ENCODE data around the gene ADA. TPM values are rescaled to one million over a fixed set of nuclear protein-coding genes. Genes with fewer than 3 reads are reported as not detected.

The ADA gene
- total RNA-seq, 1 donor from 2014 or later: 19.2 TPM

GRCh38 chr20:44616604-44616964 lies 34.9 kb downstream of the ADA start:
- H3K36me3 ChIP-seq (ENCODE audit: control insufficient read depth, insufficient read depth, low read length): no peaks in the 10 kb centered on the region
- H3K27me3 ChIP-seq (ENCODE audit: control insufficient read depth, insufficient read depth, low read length): no peaks in the 10 kb centered on the region
- TF ChIP-seq CTCF (IDR thresholded peaks at IDR 0.05; ENCODE audit: insufficient read depth, low read length, poor library complexity, severe bottlenecking): no peak
- DNase-seq (ENCODE audit: low read depth): no peak
- H3K4me3 ChIP-seq (ENCODE audit: low read depth, low read length): no peak overlapping the region

GRCh38 chr20:44615876-44616603 lies 35.5 kb downstream of the ADA start:
- no peak for DNase-seq (ENCODE audit: low read depth)
- TF ChIP-seq CTCF (IDR thresholded peaks at IDR 0.05; ENCODE audit: insufficient read depth, low read length, poor library complexity, severe bottlenecking): no peak
- Histone ChIP-seq H3K36me3 (ENCODE audit: control insufficient read depth, insufficient read depth, low read length) (no peaks in the 10 kb centered on the region), H3K27me3 (ENCODE audit: control insufficient read depth, insufficient read depth, low read length) (no peaks in the 10 kb centered on the region), H3K4me3 (ENCODE audit: low read depth, low read length) (no peak overlapping the region)

GRCh38 chr20:44615169-44615791 lies 36.2 kb downstream of the ADA start:
- TF ChIP-seq CTCF (IDR thresholded peaks at IDR 0.05; ENCODE audit: insufficient read depth, low read length, poor library complexity, severe bottlenecking): no peak
- Histone ChIP-seq H3K36me3 (ENCODE audit: control insufficient read depth, insufficient read depth, low read length) (no peaks in the 10 kb centered on the region), H3K4me3 (ENCODE audit: low read depth, low read length) (no peak overlapping the region), H3K27me3 (ENCODE audit: control insufficient read depth, insufficient read depth, low read length) (no peaks in the 10 kb centered on the region)
- no peak for DNase-seq (ENCODE audit: low read depth)

- H3K4me3 ChIP-seq (ENCODE audit: low read depth, low read length): no peak overlapping the region
- no peak for DNase-seq (ENCODE audit: low read depth)
- TF ChIP-seq CTCF (IDR thresholded peaks at IDR 0.05; ENCODE audit: insufficient read depth, low read length, poor library complexity, severe bottlenecking): no peak
- H3K36me3 ChIP-seq (ENCODE audit: control insufficient read depth, insufficient read depth, low read length): no peaks in the 10 kb centered on the region
- H3K27me3 ChIP-seq (ENCODE audit: control insufficient read depth, insufficient read depth, low read length): no peaks in the 10 kb centered on the region
Measured at GRCh38 chr20:44614525-44614924, 37.0 kb downstream of the ADA start.

- DNase-seq (ENCODE audit: low read depth): no peak
- no peak overlapping the region for H3K4me3 ChIP-seq (ENCODE audit: low read depth, low read length)
- no peaks in the 10 kb centered on the region for H3K36me3 ChIP-seq (ENCODE audit: control insufficient read depth, insufficient read depth, low read length)
- TF ChIP-seq CTCF (IDR thresholded peaks at IDR 0.05; ENCODE audit: insufficient read depth, low read length, poor library complexity, severe bottlenecking): no peak
- no peaks in the 10 kb centered on the region for H3K27me3 ChIP-seq (ENCODE audit: control insufficient read depth, insufficient read depth, low read length)
Measured at GRCh38 chr20:44613575-44613974, 37.9 kb downstream of the ADA start.

Data from kidney epithelial cell (primary cell).